Measurements from ENCODE around the gene DDR2. TPM values are rescaled to one million over a fixed set of nuclear protein-coding genes. Genes with fewer than 3 reads are reported as not detected.

DDR2 gene
- total and polyA plus RNA-seq, 2 donors from 2014 or later = 3.9 to 19.8 TPM

DNA sequence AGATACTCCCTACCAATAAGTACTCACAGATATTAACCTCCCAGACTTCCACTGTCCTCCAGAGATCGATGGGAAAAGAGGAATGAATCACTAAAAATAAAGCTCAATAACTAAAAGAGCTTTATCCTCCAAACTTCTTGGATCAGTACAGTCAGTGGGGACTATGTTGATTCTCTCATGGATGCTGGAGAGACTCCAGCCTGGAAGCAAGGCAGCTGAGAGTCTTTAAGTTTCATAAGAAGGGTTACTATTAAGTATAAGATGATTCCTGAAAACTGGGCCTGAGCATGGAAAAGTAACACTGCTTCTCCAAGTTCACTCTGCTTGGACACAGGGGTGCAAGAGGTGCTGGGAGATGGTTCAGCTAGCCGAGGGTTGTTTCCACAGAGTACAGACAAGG, 6.2 kb upstream of the DDR2 start:
- FAIRE-seq (no peak), DNase-seq (peak in 1 of 5 donors; percentile 47)
- intact Hi-C loops (cut with DNase I) = no loop called here
- H3K9ac ChIP-seq (ENCODE audit: low read length in 3 of 3) = no peak overlapping the region
- no peak overlapping the region for H3K4me3 ChIP-seq (ENCODE audit: low read length in 3 of 3)
- H3K27ac ChIP-seq (ENCODE audit: low read depth in 2 of 2, low read length in 2 of 2) = peak overlapping the region in 1 of 2 donors; percentile 33
- no peaks in the 10 kb centered on the region for H3K4me1 ChIP-seq (ENCODE audit: control insufficient read depth in 2 of 3, insufficient read depth in 2 of 3, low read depth in 1 of 3, low read length in 3 of 3)
- H3K27me3 ChIP-seq (ENCODE audit: control insufficient read depth, insufficient read depth, low read length) = no peaks in the 10 kb centered on the region
- TF ChIP-seq, protein P1, sequence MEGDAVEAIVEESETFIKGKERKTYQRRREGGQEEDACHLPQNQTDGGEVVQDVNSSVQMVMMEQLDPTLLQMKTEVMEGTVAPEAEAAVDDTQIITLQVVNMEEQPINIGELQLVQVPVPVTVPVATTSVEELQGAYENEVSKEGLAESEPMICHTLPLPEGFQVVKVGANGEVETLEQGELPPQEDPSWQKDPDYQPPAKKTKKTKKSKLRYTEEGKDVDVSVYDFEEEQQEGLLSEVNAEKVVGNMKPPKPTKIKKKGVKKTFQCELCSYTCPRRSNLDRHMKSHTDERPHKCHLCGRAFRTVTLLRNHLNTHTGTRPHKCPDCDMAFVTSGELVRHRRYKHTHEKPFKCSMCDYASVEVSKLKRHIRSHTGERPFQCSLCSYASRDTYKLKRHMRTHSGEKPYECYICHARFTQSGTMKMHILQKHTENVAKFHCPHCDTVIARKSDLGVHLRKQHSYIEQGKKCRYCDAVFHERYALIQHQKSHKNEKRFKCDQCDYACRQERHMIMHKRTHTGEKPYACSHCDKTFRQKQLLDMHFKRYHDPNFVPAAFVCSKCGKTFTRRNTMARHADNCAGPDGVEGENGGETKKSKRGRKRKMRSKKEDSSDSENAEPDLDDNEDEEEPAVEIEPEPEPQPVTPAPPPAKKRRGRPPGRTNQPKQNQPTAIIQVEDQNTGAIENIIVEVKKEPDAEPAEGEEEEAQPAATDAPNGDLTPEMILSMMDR (IDR thresholded peaks at IDR 0.05; ENCODE audit: borderline replicate concordance, extremely low read depth, insufficient read depth) = no peak
- H3K36me3 ChIP-seq (ENCODE audit: control insufficient read depth in 2 of 3, insufficient read depth in 3 of 3, low read length in 3 of 3) = no peaks in the 10 kb centered on the region
- no peaks in the 10 kb centered on the region for H3K9me3 ChIP-seq (ENCODE audit: control insufficient read depth in 2 of 3, insufficient read depth in 1 of 3, low read length in 3 of 3)

GRCh38 chr1:162626761-162627160, 5.5 kb upstream of the DDR2 start:
- FAIRE-seq (no peak), DNase-seq (no peak)
- no peaks in the 10 kb centered on the region for H3K9me3 ChIP-seq (ENCODE audit: control insufficient read depth in 2 of 3, insufficient read depth in 1 of 3, low read length in 3 of 3)
- H3K36me3 ChIP-seq (ENCODE audit: control insufficient read depth in 2 of 3, insufficient read depth in 3 of 3, low read length in 3 of 3) = no peaks in the 10 kb centered on the region
- H3K27me3 ChIP-seq (ENCODE audit: control insufficient read depth, insufficient read depth, low read length) = no peaks in the 10 kb centered on the region
- H3K4me1 ChIP-seq (ENCODE audit: control insufficient read depth in 2 of 3, insufficient read depth in 2 of 3, low read depth in 1 of 3, low read length in 3 of 3) = no peaks in the 10 kb centered on the region
- H3K9ac ChIP-seq (ENCODE audit: low read length in 3 of 3) = no peak overlapping the region
- intact Hi-C loops (cut with DNase I) = no loop called here
- TF ChIP-seq, protein P1 (IDR thresholded peaks at IDR 0.05; ENCODE audit: borderline replicate concordance, extremely low read depth, insufficient read depth) = no peak
- H3K27ac ChIP-seq (ENCODE audit: low read depth in 2 of 2, low read length in 2 of 2) = peak overlapping the region in 1 of 2 donors; percentile 33
- H3K4me3 ChIP-seq (ENCODE audit: low read length in 3 of 3) = no peak overlapping the region

GRCh38 chr1:162627662-162628296, 4.5 kb upstream of the DDR2 start:
- FAIRE-seq = no peak
- H3K9me3 ChIP-seq (ENCODE audit: control insufficient read depth in 2 of 3, insufficient read depth in 1 of 3, low read length in 3 of 3) = no peaks in the 10 kb centered on the region

More at GRCh38 chr1:162627662-162628296, 4.5 kb upstream of the DDR2 start:
- Histone ChIP-seq H3K36me3 (ENCODE audit: control insufficient read depth in 2 of 3, insufficient read depth in 3 of 3, low read length in 3 of 3) (no peaks in the 10 kb centered on the region), H3K4me1 (ENCODE audit: control insufficient read depth in 2 of 3, insufficient read depth in 2 of 3, low read depth in 1 of 3, low read length in 3 of 3) (no peaks in the 10 kb centered on the region), H3K9ac (ENCODE audit: low read length in 3 of 3) (no peak overlapping the region), H3K27me3 (ENCODE audit: control insufficient read depth, insufficient read depth, low read length) (no peaks in the 10 kb centered on the region), H3K4me3 (ENCODE audit: low read length in 3 of 3) (no peak overlapping the region), H3K27ac (ENCODE audit: low read depth in 2 of 2, low read length in 2 of 2) (no peak overlapping the region)
- intact Hi-C loops (cut with DNase I) = no loop called here
- DNase-seq = peak in 1 of 5 donors; percentile 26
- TF ChIP-seq, protein P1 (IDR thresholded peaks at IDR 0.05; ENCODE audit: borderline replicate concordance, extremely low read depth, insufficient read depth) = peak; percentile 28
